ENCODE measurements around the gene BET1L. TPM values are rescaled to one million over a fixed set of nuclear protein-coding genes. Genes with fewer than 3 reads are reported as not detected.

BET1L gene
- polyA plus RNA-seq, 1 experiment, result 75.0 TPM

GRCh38 chr11:205221-206001 is 1.8 kb downstream of the BET1L start:
- DNase-seq (ENCODE audit: low read depth, low spot score), result no peak
- H3K27ac ChIP-seq (ENCODE audit: low read depth, low read length), result no peak overlapping the region
- ChIA-PET CTCF (no interaction called here), POLR2A (no interaction called here)
- TF ChIP-seq CTCF (IDR thresholded peaks at IDR 0.05; ENCODE audit: low read depth, low read length), result no peak
- H3K4me3 ChIP-seq (ENCODE audit: low read depth, low read length), result peak overlapping the region; percentile 98
- no peaks in the 10 kb centered on the region for H3K27me3 ChIP-seq (ENCODE audit: control insufficient read depth, insufficient read depth, low read length)
- H3K9me3 ChIP-seq (ENCODE audit: control insufficient read depth, insufficient read depth, low read length), result no peaks in the 10 kb centered on the region; the same call in 1 of the 2 replicates

- ChIA-PET POLR2A (no interaction called here), CTCF (no interaction called here)
- no peak overlapping the region for H3K27ac ChIP-seq (ENCODE audit: low read depth, low read length)
- no peak overlapping the region for H3K4me3 ChIP-seq (ENCODE audit: low read depth, low read length)
- H3K27me3 ChIP-seq (ENCODE audit: control insufficient read depth, insufficient read depth, low read length), result no peaks in the 10 kb centered on the region
- no peak for DNase-seq (ENCODE audit: low read depth, low spot score)
- no peak for TF ChIP-seq CTCF (IDR thresholded peaks at IDR 0.05; ENCODE audit: low read depth, low read length)
- H3K9me3 ChIP-seq (ENCODE audit: control insufficient read depth, insufficient read depth, low read length), result no peaks in the 10 kb centered on the region; the same call in 1 of the 2 replicates
Observed at GRCh38 chr11:204587-205109, 2.6 kb downstream of the BET1L start.

- Histone ChIP-seq H3K27me3 (ENCODE audit: control insufficient read depth, insufficient read depth, low read length) (no peaks in the 10 kb centered on the region), H3K4me3 (ENCODE audit: low read depth, low read length) (no peak overlapping the region), H3K9me3 (ENCODE audit: control insufficient read depth, insufficient read depth, low read length) (no peaks in the 10 kb centered on the region; the same call in 1 of the 2 replicates), H3K27ac (ENCODE audit: low read depth, low read length) (no peak overlapping the region)
- no peak for TF ChIP-seq CTCF (IDR thresholded peaks at IDR 0.05; ENCODE audit: low read depth, low read length)
- DNase-seq (ENCODE audit: low read depth, low spot score), result no peak
- ChIA-PET POLR2A (no interaction called here), CTCF (interaction anchor here (0.6 kb wide), 1 partner anchor 160 kb away, joined by 6 read pairs; no protein-coding TSS in a partner anchor)
Observed at GRCh38 chr11:203945-204586, 3.1 kb downstream of the BET1L start.

GRCh38 chr11:203056-203944 is 3.9 kb downstream of the BET1L start:
- H3K9me3 ChIP-seq (ENCODE audit: control insufficient read depth, insufficient read depth, low read length), result no peaks in the 10 kb centered on the region; the same call in 1 of the 2 replicates
- no peak overlapping the region for H3K4me3 ChIP-seq (ENCODE audit: low read depth, low read length)
- ChIA-PET CTCF (interaction anchor here (0.6 kb wide), 1 partner anchor 160 kb away, joined by 6 read pairs; no protein-coding TSS in a partner anchor), POLR2A (no interaction called here)
- TF ChIP-seq CTCF (IDR thresholded peaks at IDR 0.05; ENCODE audit: low read depth, low read length), result no peak
- DNase-seq (ENCODE audit: low read depth, low spot score), result no peak
- H3K27ac ChIP-seq (ENCODE audit: low read depth, low read length), result no peak overlapping the region
- no peaks in the 10 kb centered on the region for H3K27me3 ChIP-seq (ENCODE audit: control insufficient read depth, insufficient read depth, low read length)
